GM18526 (cell line): ENCODE data around the gene SLC12A4.

Experiments used
- POLR2A ChIP-seq: IDR thresholded peaks from 3 replicates; pipeline ENCODE4 v1.6.1; 2011; ENCODE audit not compliant: insufficient read length; ENCODE audit errors: extremely low read depth

Gene SLC12A4

DNA sequence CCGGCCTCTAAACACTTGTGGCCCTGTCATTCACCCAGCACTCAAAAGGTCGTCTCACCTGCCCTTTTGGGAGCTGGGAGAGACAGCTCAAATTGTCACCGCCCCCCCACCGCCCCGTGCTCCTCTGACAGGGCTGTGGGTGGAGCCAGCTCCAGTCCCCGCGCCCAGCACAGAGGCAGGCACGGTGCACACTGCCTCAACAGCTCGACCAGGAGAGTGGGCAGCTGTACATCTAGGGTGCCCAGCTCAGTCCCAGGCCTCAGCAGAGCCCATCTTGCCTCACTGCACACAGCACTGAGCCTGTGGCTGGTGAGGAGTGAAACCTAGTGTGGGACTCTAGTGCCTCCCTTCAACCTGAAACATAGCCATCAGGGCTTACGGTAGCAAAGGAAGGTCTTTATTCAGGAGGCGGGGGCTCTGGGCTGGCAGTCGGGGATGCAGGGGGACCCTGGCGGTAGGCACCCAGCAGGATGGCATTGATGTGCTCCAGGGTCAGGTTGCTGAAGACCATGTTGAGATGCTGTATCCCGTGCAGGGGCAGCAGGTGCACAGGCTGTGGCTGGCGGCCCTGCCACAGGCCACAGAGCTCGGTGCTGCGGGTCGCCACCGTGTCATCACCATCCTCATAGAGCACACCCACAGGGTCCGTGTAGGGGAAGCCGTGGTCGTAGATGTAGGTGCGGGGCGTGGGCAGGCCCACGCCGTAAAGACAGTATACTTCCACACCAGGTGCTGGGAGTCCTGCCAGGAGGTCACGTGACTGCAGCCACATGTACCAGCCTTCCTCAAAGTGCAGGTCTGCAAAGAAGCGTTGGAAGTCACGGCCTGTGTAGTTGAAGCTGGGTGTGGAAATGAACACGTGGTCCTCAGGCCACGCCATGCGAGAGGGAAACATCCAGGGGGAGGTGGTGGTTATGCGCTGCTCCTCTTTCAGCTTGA is 28.7 kb downstream of the SLC12A4 start:
- no peak for TF ChIP-seq POLR2A

GRCh38 chr16:67936880-67937605 is 31.4 kb downstream of the SLC12A4 start:
- TF ChIP-seq POLR2A, result peak; percentile 42

DNA sequence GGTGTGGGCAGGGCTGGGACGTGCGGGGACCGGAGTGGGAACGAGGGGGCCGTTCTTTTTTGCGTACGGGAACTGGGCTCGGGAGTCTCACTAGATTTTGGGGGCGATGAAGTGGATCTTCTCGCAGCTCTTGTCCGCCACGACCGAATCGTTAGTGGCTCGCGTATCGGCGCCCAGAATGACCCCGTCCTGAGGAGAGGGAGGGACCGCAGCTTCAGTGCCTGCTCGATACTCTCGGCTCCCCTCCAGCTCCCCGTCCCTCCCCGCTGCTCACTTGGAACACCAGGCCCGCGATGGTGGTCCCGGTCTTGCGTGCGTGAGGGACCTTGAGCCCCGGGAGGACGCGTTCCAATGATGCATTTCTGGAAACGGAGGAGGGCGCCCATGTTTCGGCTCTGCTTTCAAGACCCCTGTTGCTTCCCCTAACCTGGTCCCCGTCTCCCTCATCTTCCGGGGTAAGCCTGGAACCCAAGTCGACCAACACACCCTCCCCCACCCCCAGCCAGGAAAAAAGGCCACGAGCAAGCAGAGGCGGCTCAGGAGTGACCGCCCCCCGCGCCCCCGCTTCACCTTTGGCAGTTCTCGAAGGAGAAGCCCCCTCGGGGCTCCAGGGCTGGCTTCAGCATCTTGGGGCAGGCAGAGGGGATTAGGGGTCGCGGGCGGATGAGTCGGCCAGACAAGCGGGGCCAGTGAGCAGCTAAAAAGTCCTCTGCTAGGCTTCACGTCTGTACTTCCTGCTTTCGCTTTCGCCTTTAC is 32.1 kb downstream of the SLC12A4 start, which contains the start of gene PSMB10:
Gene PSMB10, minus strand, starts transcription at position 727 of the 756 bp plus-strand sequence. Its CDS starts 101 bp downstream, at position 626.
- TF ChIP-seq POLR2A, result peak; percentile 83

DNA sequence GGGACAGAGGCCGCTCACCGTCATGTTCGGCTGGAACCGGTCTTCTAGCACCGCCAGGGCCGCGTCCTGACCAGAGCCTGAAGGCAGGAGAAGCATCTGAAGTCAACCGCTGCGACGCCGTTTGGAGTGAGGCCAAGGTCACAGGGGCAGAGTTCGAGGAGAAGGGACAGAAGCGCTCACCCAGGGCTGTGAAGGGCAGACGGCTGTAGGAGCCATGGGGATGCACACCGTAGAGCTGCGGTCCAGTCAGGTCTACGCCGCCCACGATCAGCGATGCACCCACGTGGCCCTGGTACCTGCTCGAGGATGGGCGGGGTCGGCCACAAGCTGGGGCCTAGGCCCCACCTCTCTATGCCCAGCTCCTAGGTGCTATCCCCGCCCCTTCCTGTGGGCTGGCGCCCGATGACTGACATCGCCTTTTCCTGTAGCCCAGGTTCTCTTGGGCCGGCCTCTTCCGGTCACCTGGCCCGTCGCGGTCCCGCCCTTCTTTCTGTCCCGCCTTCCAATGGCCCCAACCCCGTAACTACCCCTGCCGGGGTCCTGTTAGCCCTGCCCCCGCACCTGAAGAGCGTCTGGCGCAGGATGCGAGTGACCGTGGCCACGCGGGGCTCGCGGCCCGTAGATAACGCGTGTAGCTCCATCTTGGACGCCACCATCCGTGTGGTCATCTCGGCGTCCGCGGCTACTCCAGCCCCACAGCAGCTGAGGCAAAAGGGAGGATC is 32.9 kb downstream of the SLC12A4 start:
- TF ChIP-seq POLR2A, result peak; percentile 86

GRCh38 chr16:67935101-67935401 is 33.4 kb downstream of the SLC12A4 start:
- no peak for TF ChIP-seq POLR2A

DNA sequence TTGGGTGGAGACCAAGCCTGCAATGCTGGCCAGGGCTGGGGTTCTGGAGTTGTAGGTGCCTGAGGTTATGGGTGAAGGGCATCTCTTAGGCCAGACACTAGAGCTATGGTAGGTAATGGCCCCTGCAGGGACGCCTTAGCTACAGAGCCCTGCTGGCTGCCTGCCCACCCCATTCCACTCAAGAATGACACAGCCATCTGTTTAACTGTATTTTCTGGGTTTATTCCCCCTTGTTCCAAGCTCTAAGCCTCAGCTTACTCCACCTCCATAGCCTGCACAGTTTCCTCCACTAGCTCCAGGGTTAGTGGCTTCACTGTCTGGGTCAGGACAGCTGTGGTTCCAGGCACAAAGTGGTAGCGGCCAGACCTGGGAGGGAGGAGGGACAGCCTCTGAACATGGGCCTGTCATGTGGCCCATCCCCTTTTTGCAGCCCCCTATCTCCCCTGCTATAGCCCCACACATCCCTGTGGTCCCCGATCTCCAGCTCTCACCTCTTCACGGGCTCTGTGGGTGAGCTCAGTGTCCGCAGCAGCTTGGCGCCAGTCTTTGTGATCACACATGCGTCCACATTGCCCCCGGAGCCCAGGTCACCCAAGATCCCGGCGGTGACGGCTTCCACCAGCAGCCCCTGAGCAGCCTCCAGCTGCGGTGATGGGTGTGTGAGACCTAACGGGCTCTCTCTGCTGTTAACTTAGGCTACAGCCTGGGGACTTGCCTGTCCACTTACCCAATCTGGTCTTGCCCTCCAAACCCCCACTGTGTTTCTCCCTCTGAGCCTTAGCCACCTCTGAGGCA is 33.9 kb downstream of the SLC12A4 start:
- no peak for TF ChIP-seq POLR2A

DNA sequence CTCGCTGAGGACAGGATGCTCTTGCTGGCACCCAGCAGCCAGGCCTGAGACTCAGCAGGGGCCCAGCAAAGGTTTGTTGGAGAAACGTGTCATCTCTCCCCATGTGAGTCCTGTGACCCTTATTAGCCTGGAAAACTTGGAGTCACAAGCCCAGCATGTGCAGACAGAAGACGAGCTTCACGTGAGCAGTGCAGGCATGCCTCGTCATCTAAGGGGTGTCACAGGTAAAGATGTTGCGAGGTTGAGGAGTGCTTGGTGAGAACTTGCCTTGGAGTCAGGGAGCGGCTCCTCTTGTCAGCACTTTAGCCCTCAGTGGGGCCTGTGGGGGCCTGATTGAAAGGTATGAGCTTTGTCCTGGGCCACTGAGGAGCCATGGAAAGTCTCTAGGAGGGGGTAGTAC is 34.6 kb downstream of the SLC12A4 start:
- peak; percentile 36 for TF ChIP-seq POLR2A

DNA sequence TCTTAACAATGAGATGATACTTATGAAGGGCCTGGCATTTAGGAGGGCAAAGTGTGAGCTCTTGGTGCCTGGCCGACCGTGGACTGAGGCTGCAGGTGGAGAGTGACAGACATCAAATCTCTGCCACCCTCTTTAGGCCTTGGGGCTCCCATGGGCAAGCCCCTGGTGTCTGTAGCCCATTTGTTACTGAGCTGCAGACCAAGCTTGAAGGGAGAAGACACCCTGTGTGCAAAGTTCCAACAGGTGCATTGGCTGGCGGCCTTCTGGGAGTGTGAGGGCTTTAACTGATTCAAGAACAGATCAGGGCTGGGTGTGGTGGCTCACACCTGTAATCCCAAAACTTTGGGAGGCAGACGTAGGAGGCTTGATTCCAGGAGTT is 36.0 kb downstream of the SLC12A4 start:
- TF ChIP-seq POLR2A, result no peak

- TF ChIP-seq POLR2A, result no peak
Observed at GRCh38 chr16:67931712-67932461, 36.5 kb downstream of the SLC12A4 start, which contains the start of gene CTRL. CTRL (minus strand) TSS chr16:67931862; CDS start chr16:67931852, 10 bp downstream.

- no peak for TF ChIP-seq POLR2A
Observed at GRCh38 chr16:67930678-67931211, 37.7 kb downstream of the SLC12A4 start.

- TF ChIP-seq POLR2A, result no peak
Observed at GRCh38 chr16:67930191-67930590, 38.2 kb downstream of the SLC12A4 start.

DNA sequence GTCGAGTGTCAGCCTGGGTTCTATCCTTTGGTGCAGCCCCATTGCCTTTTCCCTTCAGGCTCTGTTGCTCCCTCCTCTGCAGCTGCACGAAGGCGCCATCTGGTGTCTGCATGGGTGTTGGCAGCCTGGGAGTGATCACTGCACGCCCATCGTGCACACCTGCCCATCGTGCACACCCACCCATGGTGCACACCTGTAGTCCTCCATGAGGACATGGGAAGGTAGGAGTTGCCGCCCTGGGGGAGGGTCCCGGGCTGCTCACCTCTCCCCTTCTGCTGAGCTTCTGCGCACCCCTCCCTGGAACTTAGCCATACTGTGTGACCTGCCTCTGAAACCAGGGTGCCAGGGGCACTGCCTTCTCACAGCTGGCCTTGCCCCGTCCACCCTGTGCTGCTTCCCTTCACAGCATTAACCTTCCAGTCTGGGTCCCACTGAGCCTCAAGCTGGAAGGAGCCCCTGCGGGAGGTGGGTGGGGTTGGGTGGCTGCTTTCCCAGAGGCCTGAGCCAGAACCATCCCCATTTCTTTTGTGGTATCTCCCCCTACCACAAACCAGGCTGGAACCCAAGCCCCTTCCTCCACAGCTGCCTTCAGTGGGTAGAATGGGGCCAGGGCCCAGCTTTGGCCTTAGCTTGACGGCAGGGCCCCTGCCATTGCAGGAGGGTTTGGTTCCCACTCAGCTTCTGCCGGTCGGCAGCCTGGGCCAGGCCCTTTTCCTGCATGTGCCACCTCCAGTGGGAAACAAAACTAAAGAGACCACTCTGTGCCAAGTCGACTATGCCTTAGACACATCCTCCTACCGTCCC is 39.7 kb downstream of the SLC12A4 start:
- TF ChIP-seq POLR2A, result no peak
